ENCODE results near the gene AZIN2. TPM values are rescaled to one million over a fixed set of nuclear protein-coding genes. Genes with fewer than 3 reads are reported as not detected.
"Not testable (repeated sequence)": the region's sequence is repeated elsewhere in the genome, so short reads cannot be mapped to it uniquely, and the experiment has no call there.

AZIN2 gene
- total RNA-seq, 1 donor from 2014 or later, result 4.6 TPM

- peak; percentile 62 for DNase-seq (ENCODE audit: low spot score)
Observed at GRCh38 chr1:33094971-33095604, 14.1 kb downstream of the AZIN2 start.

GRCh38 chr1:33096363-33097005 is 15.5 kb downstream of the AZIN2 start:
- DNase-seq (ENCODE audit: low spot score), result peak; percentile 52

GRCh38 chr1:33097137-33097611 is 16.2 kb downstream of the AZIN2 start:
- no peak for DNase-seq (ENCODE audit: low spot score)

- DNase-seq (ENCODE audit: low spot score), result no peak
Observed at GRCh38 chr1:33097762-33098161, 16.8 kb downstream of the AZIN2 start.

GRCh38 chr1:33098371-33098770 is 17.4 kb downstream of the AZIN2 start:
- DNase-seq (ENCODE audit: low spot score), result peak; percentile 48

- peak; percentile 75 for DNase-seq (ENCODE audit: low spot score)
Observed at GRCh38 chr1:33099290-33100118, 18.6 kb downstream of the AZIN2 start.

- DNase-seq (ENCODE audit: low spot score), result not testable (repeated sequence)
Observed at GRCh38 chr1:33100119-33100415, 19.1 kb downstream of the AZIN2 start.

GRCh38 chr1:33110477-33110876 is 29.5 kb downstream of the AZIN2 start:
- no peak for DNase-seq (ENCODE audit: low spot score)

- peak; percentile 19 for DNase-seq (ENCODE audit: low spot score)
Observed at GRCh38 chr1:33111965-33112364, 31.0 kb downstream of the AZIN2 start.

- DNase-seq (ENCODE audit: low spot score), result no peak
Observed at GRCh38 chr1:33117440-33118085, 36.6 kb downstream of the AZIN2 start.

GRCh38 chr1:33118274-33118673 is 37.3 kb downstream of the AZIN2 start:
- DNase-seq (ENCODE audit: low spot score), result no peak

- DNase-seq (ENCODE audit: low spot score), result no peak
Observed at GRCh38 chr1:33119050-33119449, 38.1 kb downstream of the AZIN2 start.

- no peak for DNase-seq (ENCODE audit: low spot score)
Observed at GRCh38 chr1:33119532-33120217, 38.7 kb downstream of the AZIN2 start.

GRCh38 chr1:33120436-33121231 is 39.7 kb downstream of the AZIN2 start:
- no peak for DNase-seq (ENCODE audit: low spot score)

- DNase-seq (ENCODE audit: low spot score), result no peak
Observed at GRCh38 chr1:33121728-33122127, 40.8 kb downstream of the AZIN2 start.

- DNase-seq (ENCODE audit: low spot score), result no peak
Observed at GRCh38 chr1:33122483-33123178, 41.7 kb downstream of the AZIN2 start.

GRCh38 chr1:33123266-33123665 is 42.3 kb downstream of the AZIN2 start:
- DNase-seq (ENCODE audit: low spot score), result no peak

- DNase-seq (ENCODE audit: low spot score), result not testable (repeated sequence)
Observed at GRCh38 chr1:33124647-33125046, 43.7 kb downstream of the AZIN2 start.

- no peak for DNase-seq (ENCODE audit: low spot score)
Observed at GRCh38 chr1:33126411-33127000, 45.6 kb downstream of the AZIN2 start.

Measured in umbilical cord (tissue), 2 donors.